HEK293T (cell line): ENCODE measurements around the gene MYO6.

Source experiments
- CTCF ChIA-PET: fragments of 350-600 bp; formaldehyde crosslinking; extraction: SDS; loops from one replicate; lab custom pipeline; 2021; ENCODE audit warnings: antibody characterized with exemption, inconsistent platforms; lab: Yijun Ruan, JAX
- POLR2A ChIA-PET: fragments of 350-600 bp; formaldehyde crosslinking; extraction: SDS; loops from one replicate; lab custom pipeline; 2020; ENCODE audit warnings: antibody characterized with exemption, inconsistent platforms; lab: Yijun Ruan, JAX
- DNase-seq: peaks from one replicate; pipeline ENCODE4 v3.0.0; 2012; ENCODE audit warnings: mixed read lengths; ENCODE audit errors: extremely low spot score
- ARNT ChIP-seq: fragments of 450-650 bp; IDR thresholded peaks from 2 replicates; pipeline ENCODE4 v1.6.1; 2017; ENCODE audit warnings: mild to moderate bottlenecking
- BHLHE40 ChIP-seq: fragments of 450-650 bp; IDR thresholded peaks from 2 replicates; pipeline ENCODE4 v1.6.1; 2016; ENCODE audit warnings: mild to moderate bottlenecking, moderate library complexity, borderline replicate concordance
- CTBP1 ChIP-seq: fragments of 450-650 bp; IDR thresholded peaks from 2 replicates; pipeline ENCODE4 v1.6.1; 2016; ENCODE audit warnings: borderline replicate concordance
- ELF4 ChIP-seq: fragments of 450-650 bp; IDR thresholded peaks from 2 replicates; pipeline ENCODE4 v1.6.1; 2017; ENCODE audit warnings: antibody characterized with exemption
- FOXA1 ChIP-seq: fragments of 450-650 bp; IDR thresholded peaks from 2 replicates; pipeline ENCODE4 v1.6.1; 2016; ENCODE audit warnings: mild to moderate bottlenecking
- FOXK2 ChIP-seq: fragments of 450-650 bp; IDR thresholded peaks from 2 replicates; pipeline ENCODE4 v1.6.1; 2016; ENCODE audit warnings: mild to moderate bottlenecking
- FOXM1 ChIP-seq: fragments of 450-650 bp; IDR thresholded peaks from 2 replicates; pipeline ENCODE4 v1.6.1; 2017; ENCODE audit warnings: mild to moderate bottlenecking, borderline replicate concordance
- HDGF ChIP-seq: fragments of 450-650 bp; IDR thresholded peaks from 2 replicates; pipeline ENCODE4 v1.6.1; 2017; ENCODE audit warnings: antibody characterized with exemption, borderline replicate concordance
- L3MBTL2 ChIP-seq: fragments of 450-650 bp; conservative IDR thresholded peaks from 2 replicates; pipeline ENCODE4 v1.6.1; 2016; ENCODE audit warnings: mild to moderate bottlenecking
- LEF1 ChIP-seq: fragments of 450-650 bp; IDR thresholded peaks from 2 replicates; pipeline ENCODE4 v1.6.1; 2017; ENCODE audit warnings: mild to moderate bottlenecking, borderline replicate concordance
- NFRKB ChIP-seq: fragments of 450-650 bp; IDR thresholded peaks from 2 replicates; pipeline ENCODE4 v1.6.1; 2016; ENCODE audit warnings: mild to moderate bottlenecking, moderate library complexity
- PKNOX1 ChIP-seq: fragments of 450-650 bp; IDR thresholded peaks from 2 replicates; pipeline ENCODE4 v1.6.1; 2016
- SP1 ChIP-seq: fragments of 450-650 bp; IDR thresholded peaks from 2 replicates; pipeline ENCODE4 v1.6.1; 2017
- SUZ12 ChIP-seq: fragments of 450-650 bp; IDR thresholded peaks from 2 replicates; pipeline ENCODE4 v1.6.1; 2016; ENCODE audit warnings: mild to moderate bottlenecking
- TARDBP ChIP-seq: fragments of 450-650 bp; IDR thresholded peaks from 2 replicates; pipeline ENCODE4 v1.6.1; 2016
- ZNF384 ChIP-seq: fragments of 450-650 bp; IDR thresholded peaks from 2 replicates; pipeline ENCODE4 v1.6.1; 2016

The MYO6 gene

GRCh38 chr6:75952128-75952527 is 203.1 kb downstream of the MYO6 start:
- TF ChIP-seq PKNOX1: no peak
- TF ChIP-seq L3MBTL2: no peak
- no peak for TF ChIP-seq FOXA1
- no peak for TF ChIP-seq ZNF384
- no peak for TF ChIP-seq BHLHE40
- TF ChIP-seq FOXK2: no peak
- no peak for TF ChIP-seq ELF4
- no peak for TF ChIP-seq NFRKB
- no peak for TF ChIP-seq TARDBP
- no peak for TF ChIP-seq ARNT
- TF ChIP-seq CTBP1: no peak
- no peak for TF ChIP-seq HDGF
- no peak for TF ChIP-seq FOXM1
- no peak for TF ChIP-seq LEF1
- no peak for TF ChIP-seq SP1
- no peak for TF ChIP-seq SUZ12
- POLR2A ChIA-PET: no interaction called here
- CTCF ChIA-PET: no interaction called here
- no peak for DNase-seq

GRCh38 chr6:75963569-75963968 is 214.5 kb downstream of the MYO6 start:
- POLR2A ChIA-PET: no interaction called here
- TF ChIP-seq BHLHE40 (no peak), CTBP1 (no peak), NFRKB (no peak), ZNF384 (no peak), L3MBTL2 (no peak), ELF4 (no peak), SP1 (no peak), FOXM1 (no peak), PKNOX1 (no peak), SUZ12 (no peak)

GRCh38 chr6:75968143-75968542 is 219.1 kb downstream of the MYO6 start:
- no peak for DNase-seq
- POLR2A ChIA-PET: no interaction called here
- TF ChIP-seq NFRKB: no peak
- no peak for TF ChIP-seq CTBP1
- TF ChIP-seq ELF4: no peak
- TF ChIP-seq PKNOX1: no peak
- no peak for TF ChIP-seq ZNF384
- TF ChIP-seq LEF1: no peak
- no peak for TF ChIP-seq HDGF
- no peak for TF ChIP-seq ARNT
- no peak for TF ChIP-seq SP1
- CTCF ChIA-PET: no interaction called here

More at GRCh38 chr6:75963569-75963968, 214.5 kb downstream of the MYO6 start:
- DNase-seq: no peak
- CTCF ChIA-PET: no interaction called here
